Right lobe of liver (tissue), 4 donors: ENCODE data around the gene STOX1.

Experiments
- POLR2A ChIP-seq: fragments of 450-650 bp; IDR thresholded peaks from one replicate; pipeline ENCODE4 v1.6.1; 2017; ENCODE audit warnings: antibody characterized with exemption, mild to moderate bottlenecking
- TF ChIP-seq, protein P1 (sequence below), 4 donors: fragments of 200-600 bp in 3 of 4; fragments of 450-650 bp in 1 of 4; IDR thresholded peaks; one replicate each; pipeline versions ENCODE4 v1.5.1 to v1.8.0; 2016 to 2022; ENCODE audit warnings: antibody characterized with exemption in 4 of 4, mild to moderate bottlenecking in 2 of 4
- donor health status: DM: no; HTN: no; CAD: no.
- donor health status: DM: no; HTN: no; CAD: no.
- donor health status: DM: no; HTN: yes; CAD: no.

DNA sequence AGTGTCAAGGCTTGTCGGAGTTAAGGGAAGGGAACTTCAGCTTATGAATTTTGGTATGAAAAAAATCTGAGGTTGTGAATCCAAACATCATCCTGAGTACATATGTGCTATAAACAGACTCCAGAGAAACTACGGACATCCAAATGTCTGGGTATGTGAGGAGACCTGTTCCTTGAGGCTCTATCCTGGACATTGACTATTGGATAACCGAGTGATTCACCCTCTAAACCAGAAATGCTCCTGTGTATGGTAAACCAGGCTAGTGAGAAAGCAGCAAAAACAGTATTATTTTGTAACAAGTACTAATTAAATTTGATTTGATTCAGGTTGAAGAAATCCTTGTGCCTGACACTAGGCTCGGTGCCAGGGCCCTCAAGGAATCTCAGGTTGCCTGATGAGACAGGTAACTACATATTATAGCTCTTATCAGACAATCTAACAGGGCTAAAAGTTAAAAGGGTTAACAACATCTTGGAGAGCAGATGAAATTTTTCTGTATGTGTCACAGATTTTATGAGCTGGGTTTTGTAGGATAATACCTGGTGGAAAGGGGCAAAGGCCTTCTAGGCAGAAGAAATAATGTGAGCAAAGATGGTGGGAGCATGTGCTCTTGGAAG lies 10.4 kb upstream of the STOX1 start:
- no peak for TF ChIP-seq POLR2A
- TF ChIP-seq, protein P1, sequence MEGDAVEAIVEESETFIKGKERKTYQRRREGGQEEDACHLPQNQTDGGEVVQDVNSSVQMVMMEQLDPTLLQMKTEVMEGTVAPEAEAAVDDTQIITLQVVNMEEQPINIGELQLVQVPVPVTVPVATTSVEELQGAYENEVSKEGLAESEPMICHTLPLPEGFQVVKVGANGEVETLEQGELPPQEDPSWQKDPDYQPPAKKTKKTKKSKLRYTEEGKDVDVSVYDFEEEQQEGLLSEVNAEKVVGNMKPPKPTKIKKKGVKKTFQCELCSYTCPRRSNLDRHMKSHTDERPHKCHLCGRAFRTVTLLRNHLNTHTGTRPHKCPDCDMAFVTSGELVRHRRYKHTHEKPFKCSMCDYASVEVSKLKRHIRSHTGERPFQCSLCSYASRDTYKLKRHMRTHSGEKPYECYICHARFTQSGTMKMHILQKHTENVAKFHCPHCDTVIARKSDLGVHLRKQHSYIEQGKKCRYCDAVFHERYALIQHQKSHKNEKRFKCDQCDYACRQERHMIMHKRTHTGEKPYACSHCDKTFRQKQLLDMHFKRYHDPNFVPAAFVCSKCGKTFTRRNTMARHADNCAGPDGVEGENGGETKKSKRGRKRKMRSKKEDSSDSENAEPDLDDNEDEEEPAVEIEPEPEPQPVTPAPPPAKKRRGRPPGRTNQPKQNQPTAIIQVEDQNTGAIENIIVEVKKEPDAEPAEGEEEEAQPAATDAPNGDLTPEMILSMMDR (IDR thresholded peaks at IDR 0.05): no peak
